HL-60 (cell line): ENCODE data around the gene TRAPPC3L.

ENCODE experiments used
- DNase-seq, 2 experiments: peaks; one replicate each; pipeline ENCODE4 v3.0.0-alpha.2; 2010 to 2020; ENCODE audit warnings: low read depth in 1 of 2, low spot score in 1 of 2
- H3K27ac ChIP-seq: fragments of 250-450 bp; sonication (Bioruptor Pico); replicated peaks from 2 replicates; pipeline ENCODE4 v1.5.1; 2020; ENCODE audit warnings: mild to moderate bottlenecking, moderate library complexity
- H3K27me3 ChIP-seq: fragments of 250-450 bp; sonication (Bioruptor Pico); 2 replicates; pipeline ENCODE4 v1.5.1; 2021; ENCODE audit warnings: mild to moderate bottlenecking, moderate library complexity; ENCODE audit not compliant: insufficient read depth, poor library complexity, severe bottlenecking
- H3K4me3 ChIP-seq: replicated peaks from 2 replicates; pipeline ENCODE4 v1.5.1; 2011; ENCODE audit warnings: mild to moderate bottlenecking, control low read depth, low read length; ENCODE audit not compliant: insufficient read depth
- GABPA ChIP-seq: IDR thresholded peaks from 2 replicates; pipeline ENCODE4 v1.6.1; 2012; ENCODE audit warnings: low read depth
- POLR2AphosphoS5 ChIP-seq: IDR thresholded peaks from 2 replicates; pipeline ENCODE4 v1.6.1; 2012; ENCODE audit warnings: low read depth
- SPI1 ChIP-seq: IDR thresholded peaks from 2 replicates; pipeline ENCODE4 v1.6.1; 2012; ENCODE audit warnings: low read depth, mild to moderate bottlenecking, borderline replicate concordance
- TF ChIP-seq, protein P1 (sequence below): IDR thresholded peaks from 2 replicates; pipeline ENCODE4 v1.6.1; 2012; ENCODE audit warnings: low read depth; ENCODE audit not compliant: insufficient replicate concordance
- TF ChIP-seq, protein P2 (sequence below): IDR thresholded peaks from one replicate; pipeline ENCODE4 v1.5.1; 2011; ENCODE audit warnings: low read length, control low read depth, inconsistent platforms; ENCODE audit not compliant: insufficient read depth

Gene TRAPPC3L

DNA sequence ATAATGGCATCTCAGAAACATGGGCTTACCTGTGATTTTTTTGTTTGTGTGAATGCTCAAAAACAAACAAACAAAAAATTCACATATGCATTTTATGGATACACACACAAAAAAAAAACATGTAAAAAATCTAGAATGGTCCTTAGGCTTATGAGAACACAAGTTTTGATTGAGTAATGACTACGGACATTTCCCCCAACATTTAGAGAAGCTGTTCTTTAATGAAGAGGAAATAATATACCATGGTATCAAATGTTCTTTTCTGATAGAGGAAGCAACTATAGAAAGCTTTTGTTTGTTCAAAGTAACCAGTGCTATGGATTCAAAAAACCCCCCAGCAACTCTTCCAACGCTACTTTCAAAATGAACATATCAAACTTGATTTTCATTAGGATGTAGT is 93.0 kb downstream of the TRAPPC3L start:
- DNase-seq: no peak
- Histone ChIP-seq H3K27me3 (no peaks in the 10 kb centered on the region), H3K27ac (no peak overlapping the region), H3K4me3 (no peak overlapping the region)
- TF ChIP-seq SPI1 (no peak), POLR2AphosphoS5 (no peak), GABPA (no peak)
- TF ChIP-seq, protein P1, sequence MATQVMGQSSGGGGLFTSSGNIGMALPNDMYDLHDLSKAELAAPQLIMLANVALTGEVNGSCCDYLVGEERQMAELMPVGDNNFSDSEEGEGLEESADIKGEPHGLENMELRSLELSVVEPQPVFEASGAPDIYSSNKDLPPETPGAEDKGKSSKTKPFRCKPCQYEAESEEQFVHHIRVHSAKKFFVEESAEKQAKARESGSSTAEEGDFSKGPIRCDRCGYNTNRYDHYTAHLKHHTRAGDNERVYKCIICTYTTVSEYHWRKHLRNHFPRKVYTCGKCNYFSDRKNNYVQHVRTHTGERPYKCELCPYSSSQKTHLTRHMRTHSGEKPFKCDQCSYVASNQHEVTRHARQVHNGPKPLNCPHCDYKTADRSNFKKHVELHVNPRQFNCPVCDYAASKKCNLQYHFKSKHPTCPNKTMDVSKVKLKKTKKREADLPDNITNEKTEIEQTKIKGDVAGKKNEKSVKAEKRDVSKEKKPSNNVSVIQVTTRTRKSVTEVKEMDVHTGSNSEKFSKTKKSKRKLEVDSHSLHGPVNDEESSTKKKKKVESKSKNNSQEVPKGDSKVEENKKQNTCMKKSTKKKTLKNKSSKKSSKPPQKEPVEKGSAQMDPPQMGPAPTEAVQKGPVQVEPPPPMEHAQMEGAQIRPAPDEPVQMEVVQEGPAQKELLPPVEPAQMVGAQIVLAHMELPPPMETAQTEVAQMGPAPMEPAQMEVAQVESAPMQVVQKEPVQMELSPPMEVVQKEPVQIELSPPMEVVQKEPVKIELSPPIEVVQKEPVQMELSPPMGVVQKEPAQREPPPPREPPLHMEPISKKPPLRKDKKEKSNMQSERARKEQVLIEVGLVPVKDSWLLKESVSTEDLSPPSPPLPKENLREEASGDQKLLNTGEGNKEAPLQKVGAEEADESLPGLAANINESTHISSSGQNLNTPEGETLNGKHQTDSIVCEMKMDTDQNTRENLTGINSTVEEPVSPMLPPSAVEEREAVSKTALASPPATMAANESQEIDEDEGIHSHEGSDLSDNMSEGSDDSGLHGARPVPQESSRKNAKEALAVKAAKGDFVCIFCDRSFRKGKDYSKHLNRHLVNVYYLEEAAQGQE: no peak
- TF ChIP-seq, protein P2, sequence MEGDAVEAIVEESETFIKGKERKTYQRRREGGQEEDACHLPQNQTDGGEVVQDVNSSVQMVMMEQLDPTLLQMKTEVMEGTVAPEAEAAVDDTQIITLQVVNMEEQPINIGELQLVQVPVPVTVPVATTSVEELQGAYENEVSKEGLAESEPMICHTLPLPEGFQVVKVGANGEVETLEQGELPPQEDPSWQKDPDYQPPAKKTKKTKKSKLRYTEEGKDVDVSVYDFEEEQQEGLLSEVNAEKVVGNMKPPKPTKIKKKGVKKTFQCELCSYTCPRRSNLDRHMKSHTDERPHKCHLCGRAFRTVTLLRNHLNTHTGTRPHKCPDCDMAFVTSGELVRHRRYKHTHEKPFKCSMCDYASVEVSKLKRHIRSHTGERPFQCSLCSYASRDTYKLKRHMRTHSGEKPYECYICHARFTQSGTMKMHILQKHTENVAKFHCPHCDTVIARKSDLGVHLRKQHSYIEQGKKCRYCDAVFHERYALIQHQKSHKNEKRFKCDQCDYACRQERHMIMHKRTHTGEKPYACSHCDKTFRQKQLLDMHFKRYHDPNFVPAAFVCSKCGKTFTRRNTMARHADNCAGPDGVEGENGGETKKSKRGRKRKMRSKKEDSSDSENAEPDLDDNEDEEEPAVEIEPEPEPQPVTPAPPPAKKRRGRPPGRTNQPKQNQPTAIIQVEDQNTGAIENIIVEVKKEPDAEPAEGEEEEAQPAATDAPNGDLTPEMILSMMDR: no peak

DNA sequence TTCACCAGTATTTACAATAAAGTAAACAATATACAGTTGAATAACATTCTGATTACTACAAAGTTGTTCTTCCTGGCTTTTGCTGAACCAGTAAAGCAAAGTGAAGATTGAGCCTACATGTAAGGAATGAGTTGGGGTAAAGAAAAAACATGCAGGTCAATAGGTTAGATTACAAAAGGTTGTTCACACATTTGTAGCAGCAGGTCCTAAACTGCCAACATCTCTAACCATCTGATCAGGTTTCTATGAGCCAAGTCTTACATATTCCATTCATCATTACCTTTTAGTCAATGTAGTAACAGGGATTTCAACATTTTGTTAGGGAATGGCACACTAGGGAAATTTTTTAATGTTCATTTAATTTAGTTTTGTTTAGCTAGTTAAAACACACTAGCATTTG is 93.6 kb downstream of the TRAPPC3L start:
- TF ChIP-seq POLR2AphosphoS5: no peak
- TF ChIP-seq, protein P1: no peak
- TF ChIP-seq SPI1: no peak
- TF ChIP-seq, protein P2: no peak
- TF ChIP-seq GABPA: no peak
- H3K27ac ChIP-seq: peak overlapping the region; percentile 50
- H3K27me3 ChIP-seq: no peaks in the 10 kb centered on the region
- DNase-seq: no peak
- H3K4me3 ChIP-seq: no peak overlapping the region

DNA sequence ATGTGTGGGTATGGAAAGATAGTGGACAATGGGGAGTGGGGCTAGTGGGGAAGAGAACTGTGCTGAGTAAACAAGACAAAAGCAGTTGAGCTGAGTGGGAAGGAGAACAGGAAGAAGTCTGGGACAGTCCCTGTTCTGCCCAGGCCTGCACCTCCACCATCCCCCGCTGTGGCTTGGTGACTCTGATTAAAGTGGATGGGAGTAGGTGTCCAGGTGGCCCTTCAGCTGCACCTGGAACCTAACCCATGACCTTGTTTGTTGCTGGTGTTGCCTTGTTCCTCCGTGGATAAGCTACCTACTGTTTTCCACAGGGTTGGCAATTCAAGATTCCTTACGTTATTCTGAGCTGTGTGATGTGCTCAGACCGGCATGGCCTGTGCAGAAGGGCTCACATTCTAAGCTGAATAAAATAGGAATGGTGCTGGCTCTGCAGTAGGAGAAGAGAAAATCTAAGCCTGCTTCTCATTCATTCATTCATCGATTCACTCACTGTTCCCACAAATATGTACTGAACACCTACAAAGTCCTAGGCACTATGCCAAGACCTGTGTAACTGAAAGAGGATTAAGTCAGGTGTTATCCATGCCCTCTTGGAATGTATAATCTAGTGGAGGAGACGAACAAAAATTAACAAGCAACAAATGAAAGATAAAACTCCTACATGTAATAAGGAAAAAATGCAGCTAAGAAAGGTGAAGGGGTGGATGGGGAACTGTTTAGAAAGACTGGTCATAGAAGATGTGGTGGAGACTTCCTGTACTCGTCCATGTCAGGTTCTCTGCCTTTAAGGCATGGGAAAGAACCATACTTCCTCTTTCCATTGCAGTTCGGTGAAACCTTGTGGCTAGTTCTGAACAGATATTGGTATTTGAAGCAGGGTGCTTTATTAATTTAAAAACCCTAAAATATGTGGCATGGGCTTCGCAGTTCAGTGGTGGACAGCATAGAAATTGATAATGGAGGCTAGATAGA is 94.4 kb downstream of the TRAPPC3L start:
- TF ChIP-seq SPI1 (peak; percentile 86), GABPA (no peak)
- TF ChIP-seq, protein P2: no peak

More for the DNA sequence above, 94.4 kb downstream of the TRAPPC3L start:
- Histone ChIP-seq H3K4me3 (no peak overlapping the region), H3K27ac (peak overlapping the region; percentile 50), H3K27me3 (no peaks in the 10 kb centered on the region)
- DNase-seq: peak; percentile 70 to 83
